Glomerular endothelial cell (primary cell): ENCODE measurements around the gene FGFR3. TPM values are rescaled to one million over a fixed set of nuclear protein-coding genes. Genes with fewer than 3 reads are reported as not detected.

Experiments used
- DNase-seq: peaks from one replicate; pipeline ENCODE4 v3.0.0-alpha.2; 2011; ENCODE audit warnings: low read depth, low spot score; ENCODE audit errors: extremely low read depth
- total RNA-seq: library from RNA; depleted of rRNA; stranded (reverse); fragments of >200 nt; gene quantifications from 2 replicates; pipeline ENCODE4 v1.2.3, GENCODE V29; 2015

FGFR3 gene
- total RNA-seq, 1 donor from 2014 or later, result 2.1 TPM

- DNase-seq, result no peak
These were observed 6.6 kb downstream of the FGFR3 start for GRCh38 chr4:1799387-1800375.

- DNase-seq, result no peak
These were observed 7.7 kb downstream of the FGFR3 start for GRCh38 chr4:1800805-1801204.

- no peak for DNase-seq
These were observed 8.3 kb downstream of the FGFR3 start for GRCh38 chr4:1801286-1801958.

GRCh38 chr4:1802151-1802715 lies 9.1 kb downstream of the FGFR3 start:
- DNase-seq, result no peak

- DNase-seq, result no peak
These were observed 9.8 kb downstream of the FGFR3 start for GRCh38 chr4:1802720-1803522.

- no peak for DNase-seq
These were observed 10.7 kb downstream of the FGFR3 start for GRCh38 chr4:1803523-1804423.

- DNase-seq, result no peak
These were observed 11.8 kb downstream of the FGFR3 start for GRCh38 chr4:1804638-1805492.

GRCh38 chr4:1805493-1806222 lies 12.6 kb downstream of the FGFR3 start:
- no peak for DNase-seq

- DNase-seq, result no peak
These were observed 13.1 kb downstream of the FGFR3 start for GRCh38 chr4:1806223-1806564.

GRCh38 chr4:1806596-1807331 lies 13.7 kb downstream of the FGFR3 start:
- no peak for DNase-seq

- no peak for DNase-seq
These were observed 14.3 kb downstream of the FGFR3 start for GRCh38 chr4:1807332-1807777.

GRCh38 chr4:1808396-1808795 lies 15.3 kb downstream of the FGFR3 start:
- DNase-seq, result no peak

- no peak for DNase-seq
These were observed 16.0 kb downstream of the FGFR3 start for GRCh38 chr4:1808851-1809753.

GRCh38 chr4:1809754-1810502 lies 16.8 kb downstream of the FGFR3 start:
- DNase-seq, result peak; percentile 12

GRCh38 chr4:1810765-1811164 lies 17.7 kb downstream of the FGFR3 start:
- DNase-seq, result no peak

GRCh38 chr4:1812720-1813119 lies 19.6 kb downstream of the FGFR3 start:
- DNase-seq, result no peak
